AG09319 (cell line): Measurements from ENCODE around the gene XXYLT1.

Experiments
- DNase-seq: peaks from one replicate; pipeline ENCODE4 v3.0.0-alpha.2; 2010; ENCODE audit warnings: low read depth; ENCODE audit errors: extremely low read depth
- CTCF ChIP-seq: IDR thresholded peaks from 2 replicates; pipeline ENCODE4 v1.5.1; 2011; ENCODE audit warnings: low read depth, mild to moderate bottlenecking, inconsistent platforms, low read length, moderate library complexity

Gene XXYLT1

DNA sequence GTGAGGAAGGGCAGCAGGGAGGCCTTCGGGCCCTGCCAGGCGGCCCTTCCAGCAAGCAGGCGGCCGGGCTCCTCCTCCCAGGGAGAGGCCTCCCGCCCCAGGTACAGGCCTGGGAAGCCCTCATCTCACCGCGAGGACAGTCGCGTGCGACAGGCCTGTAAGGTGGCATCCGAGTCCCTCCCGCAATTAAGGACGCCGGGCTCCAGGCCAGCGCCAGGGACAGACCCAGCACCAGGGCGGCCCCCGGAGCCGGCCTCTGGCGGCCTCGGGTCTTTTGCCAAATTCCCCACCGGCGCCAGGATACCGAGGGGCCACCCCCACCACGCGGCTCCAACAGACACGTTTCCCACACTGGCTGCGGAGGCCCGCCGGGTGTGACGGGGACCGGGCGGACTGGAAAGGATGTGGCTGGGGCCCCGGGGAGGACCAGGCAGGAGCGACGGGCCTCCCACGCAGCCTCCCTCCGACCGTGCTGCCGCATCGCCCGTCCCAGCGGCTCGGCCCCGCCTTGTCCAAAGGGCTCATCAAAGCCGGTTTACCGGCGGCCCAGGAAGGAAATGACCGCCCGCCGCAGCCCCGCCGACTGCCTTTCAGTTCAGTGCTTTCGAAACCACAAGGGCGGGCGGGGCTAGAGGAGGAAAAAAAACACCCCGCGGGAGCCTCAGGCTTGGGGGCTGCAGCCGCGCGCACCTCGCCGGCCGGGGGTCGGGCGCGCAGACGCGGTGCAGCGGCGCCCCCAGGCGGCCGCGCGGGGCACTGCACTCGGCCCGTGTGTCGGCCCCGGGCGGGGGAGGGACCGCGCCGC lies 11.3 kb downstream of the XXYLT1 start:
- TF ChIP-seq CTCF: peak; percentile 12; the same call in 1 of the 2 replicates
- peak; percentile 91 for DNase-seq

GRCh38 chr3:195259154-195259474 lies 11.8 kb downstream of the XXYLT1 start:
- DNase-seq: no peak
- TF ChIP-seq CTCF: no peak

DNA sequence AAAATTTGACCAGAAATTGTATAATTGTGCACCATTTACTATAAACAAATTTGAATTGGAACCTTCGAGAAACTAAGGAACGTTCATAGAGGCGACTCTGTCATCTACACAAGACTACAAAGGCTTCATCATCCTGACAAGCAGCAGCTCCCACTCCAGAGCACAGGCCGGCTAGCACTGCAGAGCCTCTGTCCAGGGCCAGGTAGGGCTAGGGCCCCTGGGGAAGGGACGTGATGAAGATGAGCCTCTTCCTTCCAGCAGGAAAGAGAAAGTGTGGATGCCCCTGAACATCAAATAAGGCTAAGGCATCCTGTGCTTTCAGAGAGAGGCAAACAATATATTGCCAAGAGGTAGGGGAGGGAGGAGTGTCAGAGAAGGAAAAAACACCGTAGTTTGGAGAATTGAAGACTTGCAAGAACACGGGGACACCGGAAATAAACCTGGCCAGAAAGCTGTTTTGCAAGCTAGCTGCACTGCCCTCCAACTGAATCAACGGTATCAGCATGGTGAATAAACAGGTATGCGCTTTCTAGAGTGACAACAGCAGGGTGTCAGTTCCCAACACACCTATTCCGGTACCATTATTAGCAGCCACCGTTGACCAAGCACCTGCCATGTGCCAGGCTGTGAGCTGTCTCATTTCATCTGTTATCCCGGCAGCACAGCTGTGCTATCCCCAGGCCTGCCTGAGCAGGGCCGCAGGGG lies 12.4 kb downstream of the XXYLT1 start:
- no peak; the same call in 1 of the 2 replicates for TF ChIP-seq CTCF
- no peak for DNase-seq

GRCh38 chr3:195257454-195258448 lies 13.2 kb downstream of the XXYLT1 start:
- TF ChIP-seq CTCF: no peak
- DNase-seq: no peak

- DNase-seq: no peak
- TF ChIP-seq CTCF: no peak
Observed at GRCh38 chr3:195256639-195257453, 14.1 kb downstream of the XXYLT1 start.

- no peak for DNase-seq
- TF ChIP-seq CTCF: no peak
Observed at GRCh38 chr3:195255571-195256501, 15.1 kb downstream of the XXYLT1 start.
